ENCODE data around the gene DNAJB2. TPM values are rescaled to one million over a fixed set of nuclear protein-coding genes. Genes with fewer than 3 reads are reported as not detected.

DNAJB2 gene
- 40.3 to 55.4 TPM (median 48.6 TPM) in 5 replicates for total RNA-seq (2022; extraction: Qiagen RNA extraction; ENCODE audit: low read depth)

GRCh38 chr2:219279151-219279915, at the start of gene DNAJB2:
TSS of gene DNAJB2 (plus strand) at chr2:219279366. CDS start at chr2:219279834, 468 bp downstream.

GRCh38 chr2:219245148-219245898, 33.8 kb upstream of the DNAJB2 start, which contains the start of the genes GLB1L and STK16:
TSS of gene GLB1L (minus strand) at chr2:219245444. CDS start at chr2:219243573, 1,871 bp downstream.
TSS of gene STK16 (plus strand) at chr2:219245479. CDS start at chr2:219246000, 521 bp downstream.

GRCh38 chr2:219252900-219253752, 26.0 kb upstream of the DNAJB2 start, which contains the start of gene TUBA4B:
TSS of gene TUBA4B (plus strand) at chr2:219253243. CDS start at chr2:219253408, 165 bp downstream.

GRCh38 chr2:219253753-219254589, 25.2 kb upstream of the DNAJB2 start, which contains the start of gene TUBA4A:
TSS of gene TUBA4A (minus strand) at chr2:219253918. CDS start at chr2:219253858, 60 bp downstream.

GRCh38 chr2:219309278-219309677, 30.1 kb downstream of the DNAJB2 start, which contains the start of gene PTPRN:
TSS of gene PTPRN (minus strand) at chr2:219309401. CDS start at chr2:219309332, 69 bp downstream.

GRCh38 chr2:219332542-219332941, 53.4 kb downstream of the DNAJB2 start, which contains the start of gene RESP18:
TSS of gene RESP18 (minus strand) at chr2:219332744.

Other genes with a start within 250 kb of the DNAJB2 start
- gene CFAP65, start 237.8 kb upstream of the DNAJB2 start, total RNA-seq (2022; extraction: Qiagen RNA extraction; ENCODE audit: low read depth) = 0.05 to 0.32 TPM (median 0.16 TPM) in 5 replicates
- gene IHH, start 218.4 kb upstream of the DNAJB2 start, total RNA-seq (2022; extraction: Qiagen RNA extraction; ENCODE audit: low read depth) = 0.09 to 0.13 TPM (median 0.11 TPM) in 4 of 5 replicates, not detected in the other
- 13.7 to 18.3 TPM (median 15.2 TPM) in 5 replicates for gene NHEJ1, start 118.6 kb upstream of the DNAJB2 start, total RNA-seq (2022; extraction: Qiagen RNA extraction; ENCODE audit: low read depth)
- 0.19 to 0.90 TPM (median 0.53 TPM) in 5 replicates for gene SLC23A3, start 109.3 kb upstream of the DNAJB2 start, total RNA-seq (2022; extraction: Qiagen RNA extraction; ENCODE audit: low read depth)
- gene CNPPD1, start 102.4 kb upstream of the DNAJB2 start, total RNA-seq (2022; extraction: Qiagen RNA extraction; ENCODE audit: low read depth) = 33.7 to 47.7 TPM (median 45.3 TPM) in 5 replicates
- gene RETREG2, start 101.1 kb upstream of the DNAJB2 start, total RNA-seq (2022; extraction: Qiagen RNA extraction; ENCODE audit: low read depth) = 58.9 to 85.7 TPM (median 81.2 TPM) in 5 replicates
- gene ZFAND2B, start 72.6 kb upstream of the DNAJB2 start, total RNA-seq (2022; extraction: Qiagen RNA extraction; ENCODE audit: low read depth) = 14.4 to 22.8 TPM (median 19.2 TPM) in 5 replicates
- gene ABCB6, start 60.4 kb upstream of the DNAJB2 start, total RNA-seq (2022; extraction: Qiagen RNA extraction; ENCODE audit: low read depth) = 22.5 to 37.5 TPM (median 30.4 TPM) in 5 replicates
- gene ATG9A, start 49.7 kb upstream of the DNAJB2 start, total RNA-seq (2022; extraction: Qiagen RNA extraction; ENCODE audit: low read depth) = 42.3 to 53.2 TPM (median 50.2 TPM) in 5 replicates
- gene ANKZF1, start 49.6 kb upstream of the DNAJB2 start, total RNA-seq (2022; extraction: Qiagen RNA extraction; ENCODE audit: low read depth) = 15.1 to 22.0 TPM (median 17.7 TPM) in 5 replicates
- gene GLB1L, start 33.9 kb upstream of the DNAJB2 start, total RNA-seq (2022; extraction: Qiagen RNA extraction; ENCODE audit: low read depth) = 5.0 to 6.8 TPM (median 6.8 TPM) in 5 replicates
- gene STK16, start 33.9 kb upstream of the DNAJB2 start, total RNA-seq (2022; extraction: Qiagen RNA extraction; ENCODE audit: low read depth) = 27.5 to 32.6 TPM (median 31.0 TPM) in 5 replicates
- gene TUBA4B, start 26.1 kb upstream of the DNAJB2 start, total RNA-seq (2022; extraction: Qiagen RNA extraction; ENCODE audit: low read depth) = 0.18 to 0.69 TPM (median 0.35 TPM) in 5 replicates
- gene TUBA4A, start 25.4 kb upstream of the DNAJB2 start, total RNA-seq (2022; extraction: Qiagen RNA extraction; ENCODE audit: low read depth) = 332 to 451 TPM (median 366 TPM) in 5 replicates
- gene PTPRN, start 30.0 kb downstream of the DNAJB2 start, total RNA-seq (2022; extraction: Qiagen RNA extraction; ENCODE audit: low read depth) = 0.87 to 2.0 TPM (median 1.3 TPM) in 5 replicates
- gene RESP18, start 53.4 kb downstream of the DNAJB2 start, total RNA-seq (2022; extraction: Qiagen RNA extraction; ENCODE audit: low read depth) = not detected in 5 replicates
- gene DNPEP, start 108.5 kb downstream of the DNAJB2 start, total RNA-seq (2022; extraction: Qiagen RNA extraction; ENCODE audit: low read depth) = 51.3 to 65.5 TPM (median 63.4 TPM) in 5 replicates
- gene DES, start 139.0 kb downstream of the DNAJB2 start, total RNA-seq (2022; extraction: Qiagen RNA extraction; ENCODE audit: low read depth) = 0.05 to 0.24 TPM (median 0.13 TPM) in 3 of 5 replicates, not detected in the others
- gene SPEG, start 155.5 kb downstream of the DNAJB2 start, total RNA-seq (2022; extraction: Qiagen RNA extraction; ENCODE audit: low read depth) = 5.1 to 7.8 TPM (median 6.5 TPM) in 5 replicates
- 33.3 to 39.2 TPM (median 37.5 TPM) in 5 replicates for gene GMPPA, start 219.5 kb downstream of the DNAJB2 start, total RNA-seq (2022; extraction: Qiagen RNA extraction; ENCODE audit: low read depth)
- gene ASIC4, start 235.1 kb downstream of the DNAJB2 start, total RNA-seq (2022; extraction: Qiagen RNA extraction; ENCODE audit: low read depth) = 0.05 to 0.07 TPM in 2 of 5 replicates, not detected in the others

Measured in A549 treated with RU486 at 1 μM for 4 hours (cell line).